WTC11 (cell line): Measurements from ENCODE around the gene AVP. TPM values are rescaled to one million over a fixed set of nuclear protein-coding genes. Genes with fewer than 3 reads are reported as not detected.

ENCODE experiments used
- ATAC-seq: fragments of 200-7000 bp; cut with Tn5 transposase; 2 replicates; pipeline ENCODE4 v1.10.0; 2021; ENCODE audit warnings: mild to moderate bottlenecking, moderate library complexity
- CTCF ChIA-PET: fragments of 300-600 bp; sonication (Branson Sonifier 250); formaldehyde crosslinking; loops from one replicate; lab custom pipeline; 2021; ENCODE audit warnings: antibody characterized with exemption; lab: Charles Lee
- POLR2A ChIA-PET: fragments of 350-600 bp; sonication (Branson Sonifier 250); formaldehyde crosslinking; loops from one replicate; lab custom pipeline; 2021; ENCODE audit warnings: antibody characterized with exemption; lab: Charles Lee
- DNase-seq: peaks from one replicate; pipeline ENCODE4 v3.0.0; 2021; ENCODE audit warnings: low spot score
- H3K27ac Mint-ChIP-seq: 2 replicates; pipeline ENCODE4 v1.8.0; 2021; ENCODE audit warnings: mixed read lengths
- H3K27me3 Mint-ChIP-seq: 2 replicates; pipeline ENCODE4 v1.8.0; 2021; ENCODE audit warnings: low read depth, mild to moderate bottlenecking, moderate library complexity, mixed read lengths
- H3K36me3 Mint-ChIP-seq: 2 replicates; pipeline ENCODE4 v1.8.0; 2021; ENCODE audit warnings: mixed read lengths
- H3K4me1 Mint-ChIP-seq: 2 replicates; pipeline ENCODE4 v1.8.0; 2022; ENCODE audit warnings: mixed read lengths
- H3K4me3 Mint-ChIP-seq: 2 replicates; pipeline ENCODE4 v1.8.0; 2021; ENCODE audit warnings: mild to moderate bottlenecking, moderate library complexity, mixed read lengths
- H3K9me3 Mint-ChIP-seq: 2 replicates; pipeline ENCODE4 v1.8.0; 2021; ENCODE audit warnings: mixed read lengths
- AR ChIP-seq: fragments of 250-450 bp; sonication (Bioruptor Pico); IDR thresholded peaks from 2 replicates; pipeline ENCODE4 v1.9.0; 2021; ENCODE audit warnings: mild to moderate bottlenecking
- ATF1 ChIP-seq: sonication (generic); formaldehyde crosslinking; IDR thresholded peaks from 2 replicates; pipeline ENCODE4 v1.8.1; 2023; ENCODE audit warnings: mild to moderate bottlenecking, moderate library complexity, missing genetic modification reagents
- CBFB ChIP-seq: sonication (generic); formaldehyde crosslinking; IDR thresholded peaks from 2 replicates; pipeline ENCODE4 v1.8.1; 2022; ENCODE audit warnings: mild to moderate bottlenecking, low read depth, missing genetic modification reagents
- ELF4 ChIP-seq: sonication (generic); formaldehyde crosslinking; IDR thresholded peaks from 2 replicates; pipeline ENCODE4 v1.8.1; 2022; ENCODE audit warnings: low read depth, mild to moderate bottlenecking, moderate library complexity, missing genetic modification reagents
- ETV6 ChIP-seq: sonication (generic); formaldehyde crosslinking; IDR thresholded peaks from 2 replicates; pipeline ENCODE4 v1.8.1; 2022; ENCODE audit warnings: mild to moderate bottlenecking, missing genetic modification reagents
- FOXP1 ChIP-seq: sonication (generic); formaldehyde crosslinking; IDR thresholded peaks from 2 replicates; pipeline ENCODE4 v1.8.0; 2022; ENCODE audit warnings: missing genetic modification reagents, mild to moderate bottlenecking, moderate library complexity, borderline replicate concordance
- GRHL2 ChIP-seq: fragments of 250-450 bp; sonication (Bioruptor Pico); IDR thresholded peaks from 2 replicates; pipeline ENCODE4 v1.8.0; 2022; ENCODE audit warnings: mild to moderate bottlenecking, moderate library complexity; ENCODE audit not compliant: insufficient replicate concordance, severe bottlenecking
- JUN ChIP-seq: sonication (generic); formaldehyde crosslinking; IDR thresholded peaks from 2 replicates; pipeline ENCODE4 v1.8.0; 2023; ENCODE audit warnings: mild to moderate bottlenecking, missing genetic modification reagents
- NFATC4 ChIP-seq: fragments of 250-450 bp; sonication (Bioruptor Pico); IDR thresholded peaks from 2 replicates; pipeline ENCODE4 v1.9.0; 2021; ENCODE audit warnings: mild to moderate bottlenecking
- NFE2L1 ChIP-seq: sonication (generic); formaldehyde crosslinking; IDR thresholded peaks from 2 replicates; pipeline ENCODE4 v1.8.1; 2023; ENCODE audit warnings: missing genetic modification reagents
- OVOL2 ChIP-seq: fragments of 250-450 bp; sonication (Bioruptor Pico); IDR thresholded peaks from 2 replicates; pipeline ENCODE4 v1.9.0; 2021; ENCODE audit warnings: mild to moderate bottlenecking, borderline replicate concordance
- PREB ChIP-seq: sonication (generic); formaldehyde crosslinking; IDR thresholded peaks from 2 replicates; pipeline ENCODE4 v1.8.1; 2022; ENCODE audit warnings: mild to moderate bottlenecking, missing genetic modification reagents, moderate library complexity, borderline replicate concordance
- PRRX2 ChIP-seq: fragments of 250-450 bp; sonication (Bioruptor Pico); IDR thresholded peaks from 2 replicates; pipeline ENCODE4 v1.8.0; 2021; ENCODE audit warnings: mild to moderate bottlenecking
- RORB ChIP-seq: fragments of 250-450 bp; sonication (Bioruptor Pico); IDR thresholded peaks from 2 replicates; pipeline ENCODE4 v1.9.0; 2021; ENCODE audit warnings: mild to moderate bottlenecking
- SMAD3 ChIP-seq: sonication (generic); formaldehyde crosslinking; IDR thresholded peaks from 2 replicates; pipeline ENCODE4 v1.8.0; 2022; ENCODE audit warnings: missing genetic modification reagents, mild to moderate bottlenecking, borderline replicate concordance
- SP1 ChIP-seq: sonication (generic); formaldehyde crosslinking; conservative IDR thresholded peaks from 2 replicates; pipeline ENCODE4 v1.8.1; 2022; ENCODE audit warnings: missing genetic modification reagents
- TEAD1 ChIP-seq: sonication (generic); formaldehyde crosslinking; IDR thresholded peaks from 2 replicates; pipeline ENCODE4 v1.8.0; 2022; ENCODE audit warnings: mild to moderate bottlenecking, missing genetic modification reagents
- ZNF317 ChIP-seq: sonication (generic); formaldehyde crosslinking; IDR thresholded peaks from 2 replicates; pipeline ENCODE4 v1.8.1; 2023; ENCODE audit warnings: low read depth, mild to moderate bottlenecking, moderate library complexity, missing genetic modification reagents, borderline replicate concordance
- ZNF423 ChIP-seq: fragments of 250-450 bp; sonication (Bioruptor Pico); IDR thresholded peaks from 2 replicates; pipeline ENCODE4 v2.1.2; 2022; ENCODE audit warnings: mild to moderate bottlenecking, moderate library complexity
- total RNA-seq: library from RNA; stranded (reverse); gene quantifications from 3 replicates; pipeline ENCODE4 v1.2.3, GENCODE V29; 2021
- TF ChIP-seq, protein P1 (sequence below): sonication (generic); formaldehyde crosslinking; IDR thresholded peaks from 2 replicates; pipeline ENCODE4 v1.8.0; 2023; ENCODE audit warnings: missing genetic modification reagents
- TF ChIP-seq, protein P2 (sequence below): sonication (generic); formaldehyde crosslinking; IDR thresholded peaks from 2 replicates; pipeline ENCODE4 v1.8.1; 2022; ENCODE audit warnings: mild to moderate bottlenecking, moderate library complexity, missing genetic modification reagents
- TF ChIP-seq, protein P3 (sequence below): sonication (generic); formaldehyde crosslinking; IDR thresholded peaks from 2 replicates; pipeline ENCODE4 v1.8.0; 2022; ENCODE audit warnings: mild to moderate bottlenecking, missing genetic modification reagents
- TF ChIP-seq, protein P4 (sequence below): sonication (generic); formaldehyde crosslinking; IDR thresholded peaks from 2 replicates; pipeline ENCODE4 v1.8.1; 2023; ENCODE audit warnings: mild to moderate bottlenecking, missing genetic modification reagents, borderline replicate concordance

Gene AVP
- total RNA-seq, 1 experiment from 2014 or later = 0.50 TPM

DNA sequence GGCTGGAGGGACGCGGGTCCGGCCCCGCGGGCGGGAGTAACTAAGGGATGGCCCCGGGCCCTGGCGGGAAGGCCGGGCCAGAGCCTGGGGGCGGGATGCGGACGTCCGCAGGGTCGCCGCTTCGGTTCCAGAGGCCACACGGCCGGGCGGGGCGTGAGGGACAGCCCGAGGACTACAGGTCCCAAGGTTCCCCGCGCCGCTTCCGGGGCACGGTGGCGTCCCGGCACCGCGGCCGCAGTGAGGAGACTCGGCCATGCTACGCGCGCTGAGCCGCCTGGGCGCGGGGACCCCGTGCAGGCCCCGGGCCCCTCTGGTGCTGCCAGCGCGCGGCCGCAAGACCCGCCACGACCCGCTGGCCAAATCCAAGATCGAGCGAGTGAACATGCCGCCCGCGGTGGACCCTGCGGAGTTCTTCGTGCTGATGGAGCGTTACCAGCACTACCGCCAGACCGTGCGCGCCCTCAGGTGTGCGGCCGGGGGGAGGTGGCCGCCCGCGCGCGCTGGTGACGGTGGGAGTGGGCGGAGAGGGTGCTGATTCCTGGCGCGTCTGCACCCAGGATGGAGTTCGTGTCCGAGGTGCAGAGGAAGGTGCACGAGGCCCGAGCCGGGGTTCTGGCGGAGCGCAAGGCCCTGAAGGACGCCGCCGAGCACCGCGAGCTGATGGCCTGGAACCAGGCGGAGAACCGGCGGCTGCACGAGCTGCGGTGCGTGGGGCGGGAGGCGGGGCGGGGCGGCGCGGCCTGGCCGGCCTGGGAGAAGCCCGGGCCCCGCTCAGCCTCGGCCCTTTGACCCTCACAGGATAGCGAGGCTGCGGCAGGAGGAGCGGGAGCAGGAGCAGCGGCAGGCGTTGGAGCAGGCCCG lies 38.5 kb downstream of the AVP start, which contains the start of gene MRPS26 (continued):
- no peak for TF ChIP-seq AR (CRISPR knock-in tag)
- TF ChIP-seq RORB (CRISPR knock-in tag) = no peak
- TF ChIP-seq ZNF423 = no peak
- TF ChIP-seq, protein P1, sequence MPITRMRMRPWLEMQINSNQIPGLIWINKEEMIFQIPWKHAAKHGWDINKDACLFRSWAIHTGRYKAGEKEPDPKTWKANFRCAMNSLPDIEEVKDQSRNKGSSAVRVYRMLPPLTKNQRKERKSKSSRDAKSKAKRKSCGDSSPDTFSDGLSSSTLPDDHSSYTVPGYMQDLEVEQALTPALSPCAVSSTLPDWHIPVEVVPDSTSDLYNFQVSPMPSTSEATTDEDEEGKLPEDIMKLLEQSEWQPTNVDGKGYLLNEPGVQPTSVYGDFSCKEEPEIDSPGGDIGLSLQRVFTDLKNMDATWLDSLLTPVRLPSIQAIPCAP (CRISPR knock-in tag) = no peak
- TF ChIP-seq ZNF317 = no peak
- TF ChIP-seq PREB (CRISPR knock-in tag) = peak; percentile 35; the same call in 1 of the 2 replicates
- TF ChIP-seq NFE2L1 (CRISPR knock-in tag) = 0 out of 2 replicates have a peak, but pooled peaks have one; percentile 40
- TF ChIP-seq, protein P2, sequence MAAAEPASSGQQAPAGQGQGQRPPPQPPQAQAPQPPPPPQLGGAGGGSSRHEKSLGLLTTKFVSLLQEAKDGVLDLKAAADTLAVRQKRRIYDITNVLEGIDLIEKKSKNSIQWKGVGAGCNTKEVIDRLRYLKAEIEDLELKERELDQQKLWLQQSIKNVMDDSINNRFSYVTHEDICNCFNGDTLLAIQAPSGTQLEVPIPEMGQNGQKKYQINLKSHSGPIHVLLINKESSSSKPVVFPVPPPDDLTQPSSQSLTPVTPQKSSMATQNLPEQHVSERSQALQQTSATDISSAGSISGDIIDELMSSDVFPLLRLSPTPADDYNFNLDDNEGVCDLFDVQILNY = peak; percentile 89
- no peak for TF ChIP-seq GRHL2 (CRISPR knock-in tag)
- no peak for TF ChIP-seq OVOL2 (CRISPR knock-in tag)
- 0 out of 2 replicates have a peak, but pooled peaks have one; percentile 32 for TF ChIP-seq PRRX2 (CRISPR knock-in tag)
- TF ChIP-seq NFATC4 = 0 out of 2 replicates have a peak, but pooled peaks have one; percentile 24
- peak; percentile 89 for TF ChIP-seq FOXP1 (CRISPR knock-in tag)
- TF ChIP-seq ETV6 (CRISPR knock-in tag) = peak; percentile 80; the same call in 1 of the 2 replicates
- peak; percentile 44; the same call in 1 of the 2 replicates for TF ChIP-seq JUN (CRISPR knock-in tag)
- TF ChIP-seq, all 79 proteins: peak for 22

DNA sequence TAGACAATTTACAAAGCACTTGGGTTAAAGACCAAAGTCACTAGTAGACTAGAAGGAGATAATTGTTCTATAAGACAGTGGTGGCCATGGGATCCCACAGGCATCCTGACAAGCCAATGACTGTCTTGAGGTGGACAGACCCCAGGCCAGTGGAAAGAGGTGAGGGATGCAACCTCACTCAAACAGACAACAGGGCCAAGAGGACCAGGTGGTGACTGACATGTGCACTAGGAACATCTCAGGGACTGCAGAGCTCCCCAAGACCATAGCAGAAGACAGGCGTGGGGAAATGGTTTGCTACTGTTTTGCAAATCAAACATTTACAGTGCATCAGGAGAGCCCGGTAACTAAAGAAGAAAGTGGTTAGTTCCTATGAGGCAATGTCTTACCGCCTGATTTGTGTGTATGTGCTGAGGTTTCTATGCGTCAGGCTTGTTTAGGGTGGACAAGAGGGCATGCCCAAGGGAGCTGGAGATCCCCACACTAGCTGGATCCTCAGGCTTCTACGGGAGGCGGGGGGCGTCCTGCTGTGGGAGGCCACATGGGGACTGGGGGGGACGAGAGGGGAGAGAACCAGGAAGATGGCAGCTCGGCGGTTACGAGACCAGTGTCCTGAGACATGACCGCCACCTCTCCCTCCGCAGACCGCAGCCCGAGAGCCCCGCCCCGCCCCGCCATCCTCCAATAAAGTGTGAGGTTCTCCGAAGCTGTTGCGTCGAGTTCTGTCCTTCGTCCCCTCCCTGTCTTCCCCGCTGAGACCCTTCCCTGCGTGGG lies 39.3 kb downstream of the AVP start:
- Mint-ChIP-seq H3K27ac (peak overlapping the region; percentile 58), H3K27me3 (no peaks in the 10 kb centered on the region), H3K36me3 (peaks cover 33% of the 10 kb centered on the region), H3K9me3 (no peaks in the 10 kb centered on the region), H3K4me1 (peaks cover 26% of the 10 kb centered on the region), H3K4me3 (peak overlapping the region; percentile 80)
- ChIA-PET CTCF (interaction anchor here (1.2 kb wide), 2 partner anchors 8 to 289 kb away, joined by 3 to 4 read pairs; no protein-coding TSS in a partner anchor), POLR2A (interaction anchor here (0.6 to 1.0 kb wide), 2 partner anchors 172 to 190 kb away, joined by 3 read pairs; partner anchors contain the start of gene PTPRA)
- TF ChIP-seq ATF1 (CRISPR knock-in tag) (0 out of 2 replicates have a peak, but pooled peaks have one; percentile 7), CBFB (CRISPR knock-in tag) (no peak), ELF4 (CRISPR knock-in tag) (0 out of 2 replicates have a peak, but pooled peaks have one; percentile 13), ZNF423 (no peak), SMAD3 (CRISPR knock-in tag) (no peak), TEAD1 (CRISPR knock-in tag) (0 out of 2 replicates have a peak, but pooled peaks have one; percentile 5), SP1 (CRISPR knock-in tag) (no peak)
- TF ChIP-seq, protein P3, sequence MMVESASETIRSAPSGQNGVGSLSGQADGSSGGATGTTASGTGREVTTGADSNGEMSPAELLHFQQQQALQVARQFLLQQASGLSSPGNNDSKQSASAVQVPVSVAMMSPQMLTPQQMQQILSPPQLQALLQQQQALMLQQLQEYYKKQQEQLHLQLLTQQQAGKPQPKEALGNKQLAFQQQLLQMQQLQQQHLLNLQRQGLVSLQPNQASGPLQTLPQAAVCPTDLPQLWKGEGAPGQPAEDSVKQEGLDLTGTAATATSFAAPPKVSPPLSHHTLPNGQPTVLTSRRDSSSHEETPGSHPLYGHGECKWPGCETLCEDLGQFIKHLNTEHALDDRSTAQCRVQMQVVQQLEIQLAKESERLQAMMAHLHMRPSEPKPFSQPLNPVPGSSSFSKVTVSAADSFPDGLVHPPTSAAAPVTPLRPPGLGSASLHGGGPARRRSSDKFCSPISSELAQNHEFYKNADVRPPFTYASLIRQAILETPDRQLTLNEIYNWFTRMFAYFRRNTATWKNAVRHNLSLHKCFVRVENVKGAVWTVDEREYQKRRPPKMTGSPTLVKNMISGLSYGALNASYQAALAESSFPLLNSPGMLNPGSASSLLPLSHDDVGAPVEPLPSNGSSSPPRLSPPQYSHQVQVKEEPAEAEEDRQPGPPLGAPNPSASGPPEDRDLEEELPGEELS (CRISPR knock-in tag) = no peak
- TF ChIP-seq, protein P4, sequence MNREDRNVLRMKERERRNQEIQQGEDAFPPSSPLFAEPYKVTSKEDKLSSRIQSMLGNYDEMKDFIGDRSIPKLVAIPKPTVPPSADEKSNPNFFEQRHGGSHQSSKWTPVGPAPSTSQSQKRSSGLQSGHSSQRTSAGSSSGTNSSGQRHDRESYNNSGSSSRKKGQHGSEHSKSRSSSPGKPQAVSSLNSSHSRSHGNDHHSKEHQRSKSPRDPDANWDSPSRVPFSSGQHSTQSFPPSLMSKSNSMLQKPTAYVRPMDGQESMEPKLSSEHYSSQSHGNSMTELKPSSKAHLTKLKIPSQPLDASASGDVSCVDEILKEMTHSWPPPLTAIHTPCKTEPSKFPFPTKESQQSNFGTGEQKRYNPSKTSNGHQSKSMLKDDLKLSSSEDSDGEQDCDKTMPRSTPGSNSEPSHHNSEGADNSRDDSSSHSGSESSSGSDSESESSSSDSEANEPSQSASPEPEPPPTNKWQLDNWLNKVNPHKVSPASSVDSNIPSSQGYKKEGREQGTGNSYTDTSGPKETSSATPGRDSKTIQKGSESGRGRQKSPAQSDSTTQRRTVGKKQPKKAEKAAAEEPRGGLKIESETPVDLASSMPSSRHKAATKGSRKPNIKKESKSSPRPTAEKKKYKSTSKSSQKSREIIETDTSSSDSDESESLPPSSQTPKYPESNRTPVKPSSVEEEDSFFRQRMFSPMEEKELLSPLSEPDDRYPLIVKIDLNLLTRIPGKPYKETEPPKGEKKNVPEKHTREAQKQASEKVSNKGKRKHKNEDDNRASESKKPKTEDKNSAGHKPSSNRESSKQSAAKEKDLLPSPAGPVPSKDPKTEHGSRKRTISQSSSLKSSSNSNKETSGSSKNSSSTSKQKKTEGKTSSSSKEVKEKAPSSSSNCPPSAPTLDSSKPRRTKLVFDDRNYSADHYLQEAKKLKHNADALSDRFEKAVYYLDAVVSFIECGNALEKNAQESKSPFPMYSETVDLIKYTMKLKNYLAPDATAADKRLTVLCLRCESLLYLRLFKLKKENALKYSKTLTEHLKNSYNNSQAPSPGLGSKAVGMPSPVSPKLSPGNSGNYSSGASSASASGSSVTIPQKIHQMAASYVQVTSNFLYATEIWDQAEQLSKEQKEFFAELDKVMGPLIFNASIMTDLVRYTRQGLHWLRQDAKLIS (CRISPR knock-in tag) = no peak
- DNase-seq (no peak), ATAC-seq (peak; percentile 59)
